GM10847 (cell line): Measurements from ENCODE around the gene DNMT1.

Experiments used
- POLR2A ChIP-seq: IDR thresholded peaks from 2 replicates; pipeline ENCODE4 v1.6.1; 2011; ENCODE audit not compliant: insufficient read length; ENCODE audit errors: extremely low read depth

Gene DNMT1

GRCh38 chr19:10151521-10151920, 43.2 kb downstream of the DNMT1 start:
- no peak for TF ChIP-seq POLR2A

GRCh38 chr19:10149427-10149826, 45.3 kb downstream of the DNMT1 start:
- no peak for TF ChIP-seq POLR2A

GRCh38 chr19:10146142-10146541, 48.6 kb downstream of the DNMT1 start:
- TF ChIP-seq POLR2A = no peak

GRCh38 chr19:10145031-10145430, 49.7 kb downstream of the DNMT1 start:
- no peak for TF ChIP-seq POLR2A

- TF ChIP-seq POLR2A = no peak
These were observed 50.4 kb downstream of the DNMT1 start for GRCh38 chr19:10144361-10144760.

GRCh38 chr19:10143681-10144080, 51.1 kb downstream of the DNMT1 start:
- no peak for TF ChIP-seq POLR2A

- no peak for TF ChIP-seq POLR2A
These were observed 51.9 kb downstream of the DNMT1 start for GRCh38 chr19:10142701-10143375.

GRCh38 chr19:10141973-10142372, 52.8 kb downstream of the DNMT1 start:
- TF ChIP-seq POLR2A = no peak

GRCh38 chr19:10141479-10141878, 53.3 kb downstream of the DNMT1 start:
- TF ChIP-seq POLR2A = no peak

GRCh38 chr19:10139952-10140351, 54.8 kb downstream of the DNMT1 start:
- TF ChIP-seq POLR2A = no peak

GRCh38 chr19:10138879-10139795, 55.6 kb downstream of the DNMT1 start:
- no peak for TF ChIP-seq POLR2A

GRCh38 chr19:10137751-10138682, 56.7 kb downstream of the DNMT1 start:
- no peak for TF ChIP-seq POLR2A

- TF ChIP-seq POLR2A = no peak
These were observed 57.8 kb downstream of the DNMT1 start for GRCh38 chr19:10136936-10137335.

- TF ChIP-seq POLR2A = no peak
These were observed 59.0 kb downstream of the DNMT1 start for GRCh38 chr19:10135551-10136334.

GRCh38 chr19:10134040-10134439, 60.7 kb downstream of the DNMT1 start:
- TF ChIP-seq POLR2A = no peak

- TF ChIP-seq POLR2A = no peak
These were observed 61.2 kb downstream of the DNMT1 start for GRCh38 chr19:10133596-10133995.
